ENCODE measurements around the gene CLDN19.

DNA sequence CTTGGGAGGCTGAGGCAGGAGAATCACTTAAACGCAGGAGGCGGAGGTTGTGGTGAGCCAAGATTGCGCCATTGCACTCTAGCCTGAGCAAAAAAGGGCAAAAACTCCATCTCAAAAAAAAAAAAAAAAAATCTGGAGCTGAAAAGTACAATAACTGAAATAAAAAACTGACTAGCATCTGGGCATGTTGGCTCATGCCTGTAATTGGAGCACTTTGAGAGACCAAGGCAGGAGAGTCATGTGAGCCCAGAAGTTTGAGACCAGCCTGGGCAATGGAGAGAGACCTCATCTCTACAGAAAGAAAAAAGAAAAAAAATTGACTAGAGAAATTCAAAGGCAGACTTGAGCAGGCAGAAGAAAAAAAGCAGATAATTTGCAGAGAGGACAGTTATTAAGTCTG lies 18.1 kb downstream of the CLDN19 start:
- TF ChIP-seq, protein P1, sequence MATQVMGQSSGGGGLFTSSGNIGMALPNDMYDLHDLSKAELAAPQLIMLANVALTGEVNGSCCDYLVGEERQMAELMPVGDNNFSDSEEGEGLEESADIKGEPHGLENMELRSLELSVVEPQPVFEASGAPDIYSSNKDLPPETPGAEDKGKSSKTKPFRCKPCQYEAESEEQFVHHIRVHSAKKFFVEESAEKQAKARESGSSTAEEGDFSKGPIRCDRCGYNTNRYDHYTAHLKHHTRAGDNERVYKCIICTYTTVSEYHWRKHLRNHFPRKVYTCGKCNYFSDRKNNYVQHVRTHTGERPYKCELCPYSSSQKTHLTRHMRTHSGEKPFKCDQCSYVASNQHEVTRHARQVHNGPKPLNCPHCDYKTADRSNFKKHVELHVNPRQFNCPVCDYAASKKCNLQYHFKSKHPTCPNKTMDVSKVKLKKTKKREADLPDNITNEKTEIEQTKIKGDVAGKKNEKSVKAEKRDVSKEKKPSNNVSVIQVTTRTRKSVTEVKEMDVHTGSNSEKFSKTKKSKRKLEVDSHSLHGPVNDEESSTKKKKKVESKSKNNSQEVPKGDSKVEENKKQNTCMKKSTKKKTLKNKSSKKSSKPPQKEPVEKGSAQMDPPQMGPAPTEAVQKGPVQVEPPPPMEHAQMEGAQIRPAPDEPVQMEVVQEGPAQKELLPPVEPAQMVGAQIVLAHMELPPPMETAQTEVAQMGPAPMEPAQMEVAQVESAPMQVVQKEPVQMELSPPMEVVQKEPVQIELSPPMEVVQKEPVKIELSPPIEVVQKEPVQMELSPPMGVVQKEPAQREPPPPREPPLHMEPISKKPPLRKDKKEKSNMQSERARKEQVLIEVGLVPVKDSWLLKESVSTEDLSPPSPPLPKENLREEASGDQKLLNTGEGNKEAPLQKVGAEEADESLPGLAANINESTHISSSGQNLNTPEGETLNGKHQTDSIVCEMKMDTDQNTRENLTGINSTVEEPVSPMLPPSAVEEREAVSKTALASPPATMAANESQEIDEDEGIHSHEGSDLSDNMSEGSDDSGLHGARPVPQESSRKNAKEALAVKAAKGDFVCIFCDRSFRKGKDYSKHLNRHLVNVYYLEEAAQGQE (IDR thresholded peaks at IDR 0.05; ENCODE audit: borderline replicate concordance) = no peak
- TF ChIP-seq, protein P1 (CRISPR knock-in tag; IDR thresholded peaks at IDR 0.05; ENCODE audit: low read depth) = no peak
- TF ChIP-seq, protein P2, sequence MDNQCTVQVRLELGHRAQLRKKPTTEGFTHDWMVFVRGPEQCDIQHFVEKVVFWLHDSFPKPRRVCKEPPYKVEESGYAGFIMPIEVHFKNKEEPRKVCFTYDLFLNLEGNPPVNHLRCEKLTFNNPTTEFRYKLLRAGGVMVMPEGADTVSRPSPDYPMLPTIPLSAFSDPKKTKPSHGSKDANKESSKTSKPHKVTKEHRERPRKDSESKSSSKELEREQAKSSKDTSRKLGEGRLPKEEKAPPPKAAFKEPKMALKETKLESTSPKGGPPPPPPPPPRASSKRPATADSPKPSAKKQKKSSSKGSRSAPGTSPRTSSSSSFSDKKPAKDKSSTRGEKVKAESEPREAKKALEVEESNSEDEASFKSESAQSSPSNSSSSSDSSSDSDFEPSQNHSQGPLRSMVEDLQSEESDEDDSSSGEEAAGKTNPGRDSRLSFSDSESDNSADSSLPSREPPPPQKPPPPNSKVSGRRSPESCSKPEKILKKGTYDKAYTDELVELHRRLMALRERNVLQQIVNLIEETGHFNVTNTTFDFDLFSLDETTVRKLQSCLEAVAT (IDR thresholded peaks at IDR 0.05) = no peak
- TF ChIP-seq, protein P3, sequence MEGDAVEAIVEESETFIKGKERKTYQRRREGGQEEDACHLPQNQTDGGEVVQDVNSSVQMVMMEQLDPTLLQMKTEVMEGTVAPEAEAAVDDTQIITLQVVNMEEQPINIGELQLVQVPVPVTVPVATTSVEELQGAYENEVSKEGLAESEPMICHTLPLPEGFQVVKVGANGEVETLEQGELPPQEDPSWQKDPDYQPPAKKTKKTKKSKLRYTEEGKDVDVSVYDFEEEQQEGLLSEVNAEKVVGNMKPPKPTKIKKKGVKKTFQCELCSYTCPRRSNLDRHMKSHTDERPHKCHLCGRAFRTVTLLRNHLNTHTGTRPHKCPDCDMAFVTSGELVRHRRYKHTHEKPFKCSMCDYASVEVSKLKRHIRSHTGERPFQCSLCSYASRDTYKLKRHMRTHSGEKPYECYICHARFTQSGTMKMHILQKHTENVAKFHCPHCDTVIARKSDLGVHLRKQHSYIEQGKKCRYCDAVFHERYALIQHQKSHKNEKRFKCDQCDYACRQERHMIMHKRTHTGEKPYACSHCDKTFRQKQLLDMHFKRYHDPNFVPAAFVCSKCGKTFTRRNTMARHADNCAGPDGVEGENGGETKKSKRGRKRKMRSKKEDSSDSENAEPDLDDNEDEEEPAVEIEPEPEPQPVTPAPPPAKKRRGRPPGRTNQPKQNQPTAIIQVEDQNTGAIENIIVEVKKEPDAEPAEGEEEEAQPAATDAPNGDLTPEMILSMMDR (IDR thresholded peaks at IDR 0.05 in 2 of 3, conservative IDR thresholded peaks at IDR 0.05 in 1 of 3; ENCODE audit: insufficient read depth in 2 of 3, low read depth in 1 of 3, low read length in 3 of 3) = no peak
- TF ChIP-seq ZNF274 (IDR thresholded peaks at IDR 0.05; ENCODE audit: borderline replicate concordance, low read depth, low read length) = no peak
- no peak for TF ChIP-seq TCF7 (IDR thresholded peaks at IDR 0.05; ENCODE audit: borderline replicate concordance)
- TF ChIP-seq CREB1 (IDR thresholded peaks at IDR 0.05) = no peak
- TF ChIP-seq CREB1 (CRISPR knock-in tag; IDR thresholded peaks at IDR 0.05) = no peak
- TF ChIP-seq ELF1 (tag; IDR thresholded peaks at IDR 0.05) = no peak
- no peak for TF ChIP-seq JUN (IDR thresholded peaks at IDR 0.05; ENCODE audit: borderline replicate concordance, low read depth, low read length)
- no peak for TF ChIP-seq JUN (CRISPR knock-in tag; IDR thresholded peaks at IDR 0.05; ENCODE audit: borderline replicate concordance)
- TF ChIP-seq, protein P4, sequence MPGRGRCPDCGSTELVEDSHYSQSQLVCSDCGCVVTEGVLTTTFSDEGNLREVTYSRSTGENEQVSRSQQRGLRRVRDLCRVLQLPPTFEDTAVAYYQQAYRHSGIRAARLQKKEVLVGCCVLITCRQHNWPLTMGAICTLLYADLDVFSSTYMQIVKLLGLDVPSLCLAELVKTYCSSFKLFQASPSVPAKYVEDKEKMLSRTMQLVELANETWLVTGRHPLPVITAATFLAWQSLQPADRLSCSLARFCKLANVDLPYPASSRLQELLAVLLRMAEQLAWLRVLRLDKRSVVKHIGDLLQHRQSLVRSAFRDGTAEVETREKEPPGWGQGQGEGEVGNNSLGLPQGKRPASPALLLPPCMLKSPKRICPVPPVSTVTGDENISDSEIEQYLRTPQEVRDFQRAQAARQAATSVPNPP (IDR thresholded peaks at IDR 0.05; ENCODE audit: borderline replicate concordance, insufficient read depth, insufficient read length) = no peak
- no peak for TF ChIP-seq CBFB (CRISPR knock-in tag; IDR thresholded peaks at IDR 0.05)
- TF ChIP-seq, protein P5, sequence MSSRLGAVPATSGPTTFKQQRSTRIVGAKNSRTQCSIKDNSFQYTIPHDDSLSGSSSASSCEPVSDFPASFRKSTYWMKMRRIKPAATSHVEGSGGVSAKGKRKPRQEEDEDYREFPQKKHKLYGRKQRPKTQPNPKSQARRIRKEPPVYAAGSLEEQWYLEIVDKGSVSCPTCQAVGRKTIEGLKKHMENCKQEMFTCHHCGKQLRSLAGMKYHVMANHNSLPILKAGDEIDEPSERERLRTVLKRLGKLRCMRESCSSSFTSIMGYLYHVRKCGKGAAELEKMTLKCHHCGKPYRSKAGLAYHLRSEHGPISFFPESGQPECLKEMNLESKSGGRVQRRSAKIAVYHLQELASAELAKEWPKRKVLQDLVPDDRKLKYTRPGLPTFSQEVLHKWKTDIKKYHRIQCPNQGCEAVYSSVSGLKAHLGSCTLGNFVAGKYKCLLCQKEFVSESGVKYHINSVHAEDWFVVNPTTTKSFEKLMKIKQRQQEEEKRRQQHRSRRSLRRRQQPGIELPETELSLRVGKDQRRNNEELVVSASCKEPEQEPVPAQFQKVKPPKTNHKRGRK (tag; IDR thresholded peaks at IDR 0.05) = no peak
